Measurements from ENCODE around the gene NPDC1. TPM values are rescaled to one million over a fixed set of nuclear protein-coding genes. Genes with fewer than 3 reads are reported as not detected.

Gene NPDC1
- total and polyA plus RNA-seq, 2 donors (not counting 1 experiment from before 2014, with no cell fraction given) = 9.0 to 15.7 TPM

- no peaks in the 10 kb centered on the region for H3K36me3 ChIP-seq (ENCODE audit: control insufficient read depth, insufficient read depth, low read length)
Observed at GRCh38 chr9:137068539-137069507, 22.8 kb upstream of the NPDC1 start.

GRCh38 chr9:137067860-137068538 is 22.0 kb upstream of the NPDC1 start:
- peak; percentile 64 to 76 for DNase-seq (ENCODE audit: low read depth in 2 of 2)
- Histone ChIP-seq H3K4me2 (ENCODE audit: extremely low read depth, insufficient read depth, low read length) (no peak overlapping the region), H2AFZ (ENCODE audit: low read length) (no peak overlapping the region), H4K20me1 (ENCODE audit: control insufficient read depth, extremely low read depth, insufficient read depth, low read length) (no peaks in the 10 kb centered on the region), H3K27ac (ENCODE audit: insufficient read depth, low read length) (no peak overlapping the region), H3K27me3 (ENCODE audit: control insufficient read depth, insufficient read depth, low read length) (no peaks in the 10 kb centered on the region), H3K9me3 (ENCODE audit: control insufficient read depth, insufficient read depth, low read depth, low read length) (no peaks in the 10 kb centered on the region), H3K79me2 (ENCODE audit: control insufficient read depth, insufficient read depth, low read length) (no peaks in the 10 kb centered on the region), H3K4me1 (ENCODE audit: control insufficient read depth, extremely low read depth, insufficient read depth, low read length) (peaks cover 10% of the 10 kb centered on the region), H3K9ac (ENCODE audit: insufficient read depth, low read length) (no peak overlapping the region), H3K4me3 (replicated peaks in 1 of 4; ENCODE audit: control extremely low read depth in 1 of 4, insufficient read depth in 1 of 4, low read depth in 3 of 4, low read length in 4 of 4) (no peak overlapping the region), H3K36me3 (ENCODE audit: control insufficient read depth, insufficient read depth, low read length) (no peaks in the 10 kb centered on the region)
- TF ChIP-seq EZH2 (IDR thresholded peaks at IDR 0.05; ENCODE audit: low read length, missing control alignments) (no peak), CTCF (conservative IDR thresholded peaks at IDR 0.05 in 1 of 2, IDR thresholded peaks at IDR 0.05 in 1 of 2; ENCODE audit: low read depth in 1 of 2, low read length in 2 of 2) (peak; percentile 68 to 86)

More at GRCh38 chr9:137068539-137069507, 22.8 kb upstream of the NPDC1 start:
- peak overlapping the region; percentile 64 for H3K4me2 ChIP-seq (ENCODE audit: extremely low read depth, insufficient read depth, low read length)
- DNase-seq (ENCODE audit: low read depth in 2 of 2) = no peak
- no peak for TF ChIP-seq CTCF (conservative IDR thresholded peaks at IDR 0.05 in 1 of 2, IDR thresholded peaks at IDR 0.05 in 1 of 2; ENCODE audit: low read depth in 1 of 2, low read length in 2 of 2)
- no peak for TF ChIP-seq EZH2 (IDR thresholded peaks at IDR 0.05; ENCODE audit: low read length, missing control alignments)
- no peak overlapping the region for H3K27ac ChIP-seq (ENCODE audit: insufficient read depth, low read length)
- no peaks in the 10 kb centered on the region for H3K9me3 ChIP-seq (ENCODE audit: control insufficient read depth, insufficient read depth, low read depth, low read length)
- no peaks in the 10 kb centered on the region for H3K27me3 ChIP-seq (ENCODE audit: control insufficient read depth, insufficient read depth, low read length)
- H3K9ac ChIP-seq (ENCODE audit: insufficient read depth, low read length) = no peak overlapping the region
- H3K79me2 ChIP-seq (ENCODE audit: control insufficient read depth, insufficient read depth, low read length) = no peaks in the 10 kb centered on the region
- H3K4me3 ChIP-seq (replicated peaks in 1 of 4; ENCODE audit: control extremely low read depth in 1 of 4, insufficient read depth in 1 of 4, low read depth in 3 of 4, low read length in 4 of 4) = peak overlapping the region in 2 of 4 experiments; percentile 27
- H2AFZ ChIP-seq (ENCODE audit: low read length) = no peak overlapping the region
- peaks cover 10% of the 10 kb centered on the region for H3K4me1 ChIP-seq (ENCODE audit: control insufficient read depth, extremely low read depth, insufficient read depth, low read length)
- H4K20me1 ChIP-seq (ENCODE audit: control insufficient read depth, extremely low read depth, insufficient read depth, low read length) = no peaks in the 10 kb centered on the region
